Peyer's patch (tissue), 4 donors: ENCODE measurements around the gene RPS6KB2.

Source experiments
- POLR2A ChIP-seq, 2 donors: fragments of 450-650 bp; IDR thresholded peaks; one replicate each; pipeline ENCODE4 v1.5.1; 2017; ENCODE audit warnings: antibody characterized with exemption in 2 of 2, mild to moderate bottlenecking in 2 of 2, moderate library complexity in 2 of 2
- TF ChIP-seq, protein P1 (sequence below), 6 experiments: fragments of 450-650 bp in 4 of 6; fragments of 200-600 bp in 2 of 6; sonication (generic) in 1 of 6; IDR thresholded peaks; one replicate each; pipeline ENCODE4 v1.5.1; 2017 to 2019; ENCODE audit warnings: antibody characterized with exemption in 6 of 6, mild to moderate bottlenecking in 3 of 6, moderate library complexity in 1 of 6

DNA sequence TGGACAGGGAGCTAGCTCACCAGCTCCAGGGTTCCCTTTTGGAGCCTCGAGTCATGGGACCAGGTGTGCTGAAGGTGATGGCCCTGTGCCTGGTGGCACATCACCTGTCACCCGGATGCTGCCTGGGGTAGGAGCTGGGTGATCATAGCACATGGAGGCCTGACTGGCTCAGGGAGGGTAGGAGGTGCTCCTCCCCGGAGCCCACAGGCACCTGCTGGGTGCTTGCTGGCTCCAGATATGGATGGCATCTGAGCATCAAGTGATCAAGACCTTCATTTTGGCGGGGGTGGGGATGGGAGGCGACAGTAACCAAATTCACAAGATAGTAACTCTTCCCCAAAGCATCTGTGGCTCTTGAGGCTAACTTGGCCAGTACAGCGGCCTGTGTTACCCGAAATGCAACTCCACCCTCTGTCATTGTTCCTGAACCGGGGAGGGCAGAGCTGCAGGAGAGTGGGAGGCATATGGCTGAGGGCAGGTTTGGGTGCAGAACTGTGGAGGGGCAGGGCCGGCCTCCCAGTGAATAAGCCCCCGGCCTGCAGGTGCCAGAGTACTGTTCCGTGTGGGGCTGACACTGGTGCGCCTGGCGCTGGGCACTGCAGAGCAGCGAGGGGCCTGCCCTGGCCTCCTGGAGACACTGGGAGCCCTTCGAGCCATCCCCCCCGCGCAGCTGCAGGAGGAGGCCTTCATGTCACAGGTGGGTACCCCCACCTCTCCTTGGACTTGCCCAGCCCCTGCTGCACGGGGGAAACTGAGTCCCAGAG lies 19.7 kb upstream of the RPS6KB2 start:
- TF ChIP-seq POLR2A (IDR thresholded peaks at IDR 0.05) = no peak
- TF ChIP-seq, protein P1, sequence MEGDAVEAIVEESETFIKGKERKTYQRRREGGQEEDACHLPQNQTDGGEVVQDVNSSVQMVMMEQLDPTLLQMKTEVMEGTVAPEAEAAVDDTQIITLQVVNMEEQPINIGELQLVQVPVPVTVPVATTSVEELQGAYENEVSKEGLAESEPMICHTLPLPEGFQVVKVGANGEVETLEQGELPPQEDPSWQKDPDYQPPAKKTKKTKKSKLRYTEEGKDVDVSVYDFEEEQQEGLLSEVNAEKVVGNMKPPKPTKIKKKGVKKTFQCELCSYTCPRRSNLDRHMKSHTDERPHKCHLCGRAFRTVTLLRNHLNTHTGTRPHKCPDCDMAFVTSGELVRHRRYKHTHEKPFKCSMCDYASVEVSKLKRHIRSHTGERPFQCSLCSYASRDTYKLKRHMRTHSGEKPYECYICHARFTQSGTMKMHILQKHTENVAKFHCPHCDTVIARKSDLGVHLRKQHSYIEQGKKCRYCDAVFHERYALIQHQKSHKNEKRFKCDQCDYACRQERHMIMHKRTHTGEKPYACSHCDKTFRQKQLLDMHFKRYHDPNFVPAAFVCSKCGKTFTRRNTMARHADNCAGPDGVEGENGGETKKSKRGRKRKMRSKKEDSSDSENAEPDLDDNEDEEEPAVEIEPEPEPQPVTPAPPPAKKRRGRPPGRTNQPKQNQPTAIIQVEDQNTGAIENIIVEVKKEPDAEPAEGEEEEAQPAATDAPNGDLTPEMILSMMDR (IDR thresholded peaks at IDR 0.05) = no peak
